Endothelial cell of umbilical vein (primary cell): ENCODE results near the gene PKNOX2. TPM values are rescaled to one million over a fixed set of nuclear protein-coding genes. Genes with fewer than 3 reads are reported as not detected.

ENCODE experiments used
- BruUV-seq: library from RNA; stranded (reverse); fragments of 400-500 nt; replicated peaks from 2 replicates; lab custom pipeline; 2021; lab: Mats Ljungman, UMichigan
- CTCF ChIA-PET: fragments of 300-600, 350-600 bp; sonication (Branson Sonifier 250); formaldehyde crosslinking; loops from one replicate; lab custom pipeline; 2021; ENCODE audit warnings: antibody characterized with exemption, inconsistent platforms; lab: Charles Lee
- POLR2A ChIA-PET: fragments of 300-600, 350-600 bp; sonication (Branson Sonifier 250); formaldehyde crosslinking; loops from one replicate; lab custom pipeline; 2021; ENCODE audit warnings: antibody characterized with exemption, inconsistent platforms; lab: Charles Lee
- DNase-seq: peaks from one replicate; pipeline ENCODE4 v3.0.0-alpha.2; 2011; ENCODE audit warnings: low read depth, low spot score
- FAIRE-seq: peaks from 2 replicates; lab custom pipeline; 2011; peaks lifted over from hg19 to GRCh38; lab: Jason Lieb, UNC
- H2AFZ ChIP-seq: 2 replicates; pipeline ENCODE4 v1.6.0; 2012; ENCODE audit warnings: low read depth, low read length, control low read depth, inconsistent platforms
- H3K27ac ChIP-seq: 2 replicates; pipeline ENCODE4 v1.5.1; 2011; ENCODE audit warnings: low read depth, mild to moderate bottlenecking, control low read depth, low read length, moderate library complexity; ENCODE audit not compliant: insufficient read depth
- H3K27me3 ChIP-seq, 2 experiments: 2 replicates each; pipeline versions ENCODE4 v1.6.0 to v1.6.1; 2011; ENCODE audit warnings: low read length in 2 of 2, mixed read lengths in 1 of 2; ENCODE audit not compliant: control insufficient read depth in 2 of 2, insufficient read depth in 2 of 2
- H3K36me3 ChIP-seq, 2 experiments: 2 replicates in 1 of 2; 3 replicates in 1 of 2; pipeline ENCODE4 v1.5.1; 2011; ENCODE audit warnings: low read length in 2 of 2, mild to moderate bottlenecking in 1 of 2, moderate library complexity in 1 of 2; ENCODE audit not compliant: control insufficient read depth in 2 of 2, insufficient read depth in 2 of 2; ENCODE audit errors: extremely low read depth in 1 of 2
- H3K4me1 ChIP-seq: 3 replicates; pipeline ENCODE4 v1.5.1; 2011; ENCODE audit warnings: mild to moderate bottlenecking, low read length; ENCODE audit not compliant: control insufficient read depth, insufficient read depth; ENCODE audit errors: extremely low read depth
- H3K4me2 ChIP-seq: 2 replicates; pipeline ENCODE4 v1.6.1; 2011; ENCODE audit warnings: low read length, control low read depth, mixed read lengths; ENCODE audit not compliant: insufficient read depth
- H3K4me3 ChIP-seq, 3 experiments: fragments of 200-600 bp in 1 of 3; sonication (generic), shearing (Covaris generic) in 1 of 3; replicated peaks in 1 of 3; 2 replicates each; pipeline ENCODE4 v1.5.1; 2011 to 2016; ENCODE audit warnings: control low read depth in 3 of 3, low read length in 3 of 3, mild to moderate bottlenecking in 2 of 3, inconsistent platforms in 1 of 3, low read depth in 1 of 3, moderate library complexity in 1 of 3; ENCODE audit not compliant: insufficient read depth in 1 of 3
- H3K79me2 ChIP-seq: 2 replicates; pipeline ENCODE4 v1.6.0; 2012; ENCODE audit warnings: low read length, inconsistent platforms; ENCODE audit not compliant: control insufficient read depth, insufficient read depth
- H3K9ac ChIP-seq: replicated peaks from 2 replicates; pipeline ENCODE3; 2011; ENCODE audit warnings: low read length, control low read depth; ENCODE audit not compliant: insufficient read depth; ENCODE audit errors: extremely low read depth
- H3K9me1 ChIP-seq: replicated peaks from 3 replicates; pipeline ENCODE4 v1.6.0; 2011; ENCODE audit warnings: mild to moderate bottlenecking, low read length; ENCODE audit not compliant: control insufficient read depth, insufficient read depth; ENCODE audit errors: extremely low read depth
- H3K9me3 ChIP-seq: replicated peaks from 2 replicates; pipeline ENCODE4 v1.5.1; 2012; ENCODE audit warnings: low read length, inconsistent platforms; ENCODE audit not compliant: control insufficient read depth, insufficient read depth
- H4K20me1 ChIP-seq: replicated peaks from 2 replicates; pipeline ENCODE3; 2011; ENCODE audit warnings: mild to moderate bottlenecking, low read length; ENCODE audit not compliant: control insufficient read depth, insufficient read depth; ENCODE audit errors: extremely low read depth
- CTCF ChIP-seq, 2 donors: IDR thresholded peaks; 1 replicate in 1 of 2; 2 replicates in 1 of 2; pipeline ENCODE4 v1.5.1; 2011; ENCODE audit warnings: low read length in 2 of 2, mild to moderate bottlenecking in 2 of 2, moderate library complexity in 2 of 2, control low read depth in 1 of 2, inconsistent platforms in 1 of 2, low read depth in 1 of 2; ENCODE audit not compliant: insufficient read depth in 1 of 2; ENCODE audit errors: extremely low read depth in 1 of 2
- EZH2 ChIP-seq: IDR thresholded peaks from 2 replicates; pipeline ENCODE4 v1.6.1; 2012; ENCODE audit warnings: borderline replicate concordance, low read depth, mild to moderate bottlenecking, moderate library complexity, low read length, inconsistent platforms; ENCODE audit not compliant: severe bottlenecking
- FOS ChIP-seq: IDR thresholded peaks from 2 replicates; pipeline ENCODE4 v1.6.1; 2011; ENCODE audit warnings: mild to moderate bottlenecking, low read length, moderate library complexity, borderline replicate concordance; ENCODE audit not compliant: insufficient read depth
- GATA2 ChIP-seq: IDR thresholded peaks from 2 replicates; pipeline ENCODE4 v1.7.0; 2011; ENCODE audit warnings: low read depth, mild to moderate bottlenecking, moderate library complexity, mixed read lengths, low read length; ENCODE audit not compliant: insufficient read length, insufficient read depth
- JUN ChIP-seq: IDR thresholded peaks from 2 replicates; pipeline ENCODE4 v1.6.1; 2011; ENCODE audit warnings: borderline replicate concordance, low read depth; ENCODE audit not compliant: insufficient read length, insufficient read depth
- MAX ChIP-seq: IDR thresholded peaks from 2 replicates; pipeline ENCODE4 v1.6.1; 2011; ENCODE audit not compliant: insufficient read depth, insufficient read length
- MYC ChIP-seq: IDR thresholded peaks from one replicate; pipeline ENCODE4 v1.6.1; 2011; ENCODE audit warnings: mild to moderate bottlenecking, low read depth, low read length
- POLR2A ChIP-seq: IDR thresholded peaks from 2 replicates; pipeline ENCODE4 v1.6.1; 2012; ENCODE audit warnings: low read depth, mild to moderate bottlenecking, control low read depth, low read length
- POLR2AphosphoS5 ChIP-seq: IDR thresholded peaks from 2 replicates; pipeline ENCODE4 v1.6.1; 2012; ENCODE audit warnings: low read depth, mild to moderate bottlenecking, control low read depth, low read length, moderate library complexity; ENCODE audit not compliant: insufficient read depth
- dilution Hi-C: fragments of 300-500 bp; cut with MboI; formaldehyde crosslinking; loops from one replicate; pipeline ENCODE4 v1.15.0; 2019; ENCODE audit warnings: low sequenced_read_pairs; ENCODE audit not compliant: extremely low pct_ligation_motif_present
- intact Hi-C: fragments of 100-400 bp; cut with micrococcal nuclease; formaldehyde crosslinking; loops from one replicate; pipeline ENCODE4 v1.10.0; 2022
- polyA plus RNA-seq, 4 experiments: library from polyadenylated mRNA; depleted of rRNA in 3 of 4; stranded (reverse) in 3 of 4; unstranded in 1 of 4; fragments of >200 nt; gene quantifications; 2 replicates each; pipeline versions ENCODE4 v1.2.1 to v1.2.3, GENCODE V29; 2011 to 2012; ENCODE audit warnings: missing spikeins in 1 of 4
- total RNA-seq: library from RNA; stranded (reverse); gene quantifications from 2 replicates; pipeline ENCODE4 v1.2.3, GENCODE V29; 2021

Gene PKNOX2
- total and polyA plus RNA-seq, 2 donors (not counting 3 experiments of a cell fraction or from before 2014, with no cell fraction given), result 0.11 to 0.91 TPM

DNA sequence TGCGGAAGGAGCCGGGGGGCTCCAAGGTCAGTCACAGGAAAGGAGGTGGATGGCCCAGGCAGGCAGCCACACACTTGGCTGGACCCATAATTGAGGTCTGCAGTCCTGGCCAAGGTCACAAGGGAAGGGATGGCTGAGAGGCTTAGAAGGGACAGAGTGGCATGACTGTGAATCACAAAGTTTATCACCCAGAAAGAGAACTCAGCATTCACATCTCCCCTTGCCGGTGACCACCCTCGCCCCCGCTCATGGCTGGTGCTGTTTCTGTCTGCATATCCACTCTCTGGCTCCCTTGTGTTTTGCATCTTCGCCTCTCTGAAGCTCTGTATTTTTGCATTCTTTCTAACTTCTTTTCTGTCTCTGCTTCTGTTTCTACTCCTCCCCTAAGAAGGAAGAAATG is 214.0 kb downstream of the PKNOX2 start:
- DNase-seq (no peak), FAIRE-seq (no peak)
- no peak overlapping the region for H3K27ac ChIP-seq
- dilution Hi-C loops (no loop called here), intact Hi-C loops (no loop called here)
- no peaks in the 10 kb centered on the region for H3K79me2 ChIP-seq
- ChIA-PET POLR2A (no interaction called here), CTCF (interaction anchor here (0.6 kb wide), 1 partner anchor 18 kb away, joined by 3 read pairs; no protein-coding TSS in a partner anchor)
- H3K4me3 ChIP-seq, result no peak overlapping the region
- no peaks in the 10 kb centered on the region for H4K20me1 ChIP-seq
- no peaks in the 10 kb centered on the region for H3K9me3 ChIP-seq
- H3K4me2 ChIP-seq, result no peak overlapping the region
- no peak overlapping the region for H2AFZ ChIP-seq
- H3K4me1 ChIP-seq, result no peaks in the 10 kb centered on the region
- TF ChIP-seq CTCF (IDR thresholded peaks at IDR 0.05; ENCODE audit: extremely low read depth in 1 of 2, insufficient read depth in 1 of 2, low read depth in 1 of 2, low read length in 2 of 2) (no peak), MAX (no peak), POLR2A (no peak), POLR2AphosphoS5 (no peak), JUN (no peak), EZH2 (no peak), GATA2 (no peak), FOS (no peak), MYC (no peak)
- BruUV-seq, result no TSS peak
- no peaks in the 10 kb centered on the region for H3K36me3 ChIP-seq
- H3K27me3 ChIP-seq, result peaks cover 4 to 17% of the 10 kb centered on the region in 2 experiments
- no peaks in the 10 kb centered on the region for H3K9me1 ChIP-seq
- no peak overlapping the region for H3K9ac ChIP-seq
